Sigmoid colon (tissue), 4 donors: ENCODE measurements around the gene SPEM1.

Experiments
- EP300 ChIP-seq, 4 donors: sonication (generic); formaldehyde crosslinking; IDR thresholded peaks; one replicate each; pipeline ENCODE4 v1.6.1; 2017; ENCODE audit warnings: antibody characterized with exemption in 4 of 4
- POLR2AphosphoS5 ChIP-seq, 4 donors: sonication (generic); formaldehyde crosslinking; IDR thresholded peaks; one replicate each; pipeline ENCODE4 v1.6.1; 2017; ENCODE audit warnings: antibody characterized with exemption in 4 of 4
- TF ChIP-seq, protein P1 (sequence below), 4 experiments: fragments of 450-650 bp in 3 of 4; fragments of 200-600 bp in 1 of 4; IDR thresholded peaks; one replicate each; pipeline ENCODE4 v1.5.1; 2016 to 2019; ENCODE audit warnings: antibody characterized with exemption in 4 of 4, mild to moderate bottlenecking in 3 of 4, moderate library complexity in 2 of 4

DNA sequence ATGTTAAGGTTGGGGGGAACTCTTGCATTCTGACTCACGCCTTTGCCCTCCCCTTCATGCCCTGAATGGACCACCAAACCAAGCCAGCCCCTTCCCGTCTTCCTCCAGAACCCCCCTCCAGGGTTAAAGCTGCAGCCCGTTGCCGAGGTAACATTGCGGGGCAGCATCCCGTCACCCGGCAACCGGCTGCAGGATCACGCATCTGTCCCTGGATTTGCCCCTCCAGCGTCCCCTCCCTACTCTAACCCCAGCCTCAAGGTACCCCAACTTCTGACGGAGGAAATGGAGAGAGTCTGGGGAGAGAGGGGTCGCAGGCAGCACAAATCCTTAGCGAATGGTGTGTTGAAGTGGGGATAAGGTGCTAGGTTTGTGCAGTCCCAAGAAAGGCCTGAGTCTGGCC lies 13.0 kb upstream of the SPEM1 start:
- TF ChIP-seq, protein P1, sequence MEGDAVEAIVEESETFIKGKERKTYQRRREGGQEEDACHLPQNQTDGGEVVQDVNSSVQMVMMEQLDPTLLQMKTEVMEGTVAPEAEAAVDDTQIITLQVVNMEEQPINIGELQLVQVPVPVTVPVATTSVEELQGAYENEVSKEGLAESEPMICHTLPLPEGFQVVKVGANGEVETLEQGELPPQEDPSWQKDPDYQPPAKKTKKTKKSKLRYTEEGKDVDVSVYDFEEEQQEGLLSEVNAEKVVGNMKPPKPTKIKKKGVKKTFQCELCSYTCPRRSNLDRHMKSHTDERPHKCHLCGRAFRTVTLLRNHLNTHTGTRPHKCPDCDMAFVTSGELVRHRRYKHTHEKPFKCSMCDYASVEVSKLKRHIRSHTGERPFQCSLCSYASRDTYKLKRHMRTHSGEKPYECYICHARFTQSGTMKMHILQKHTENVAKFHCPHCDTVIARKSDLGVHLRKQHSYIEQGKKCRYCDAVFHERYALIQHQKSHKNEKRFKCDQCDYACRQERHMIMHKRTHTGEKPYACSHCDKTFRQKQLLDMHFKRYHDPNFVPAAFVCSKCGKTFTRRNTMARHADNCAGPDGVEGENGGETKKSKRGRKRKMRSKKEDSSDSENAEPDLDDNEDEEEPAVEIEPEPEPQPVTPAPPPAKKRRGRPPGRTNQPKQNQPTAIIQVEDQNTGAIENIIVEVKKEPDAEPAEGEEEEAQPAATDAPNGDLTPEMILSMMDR (IDR thresholded peaks at IDR 0.05) = no peak
- TF ChIP-seq EP300 (IDR thresholded peaks at IDR 0.05) = no peak
- TF ChIP-seq POLR2AphosphoS5 (IDR thresholded peaks at IDR 0.05) = no peak
